Skeletal muscle tissue (tissue), 4 donors: ENCODE measurements around the gene PRRX1. TPM values are rescaled to one million over a fixed set of nuclear protein-coding genes. Genes with fewer than 3 reads are reported as not detected.

ENCODE experiments used
- H3K27ac ChIP-seq: one replicate; pipeline ENCODE4 v1.7.0; 2013; ENCODE audit warnings: mild to moderate bottlenecking, low read depth, low read length, inconsistent platforms
- H3K27me3 ChIP-seq, 3 donors: one replicate each; pipeline ENCODE4 v1.7.0; 2013; ENCODE audit warnings: low read length in 3 of 3; ENCODE audit not compliant: control insufficient read depth in 3 of 3, insufficient read depth in 3 of 3
- H3K36me3 ChIP-seq, 3 donors: one replicate each; pipeline ENCODE4 v1.7.0; 2013; ENCODE audit warnings: low read length in 3 of 3; ENCODE audit not compliant: control insufficient read depth in 3 of 3, insufficient read depth in 3 of 3
- H3K4me1 ChIP-seq, 3 donors: one replicate each; pipeline ENCODE4 v1.7.0; 2013; ENCODE audit warnings: low read length in 3 of 3, mild to moderate bottlenecking in 3 of 3; ENCODE audit not compliant: control insufficient read depth in 3 of 3, insufficient read depth in 3 of 3
- H3K4me3 ChIP-seq, 3 donors: one replicate each; pipeline ENCODE4 v1.7.0; 2013; ENCODE audit warnings: low read length in 3 of 3
- H3K9ac ChIP-seq, 3 donors: one replicate each; pipeline ENCODE4 v1.7.0; 2013; ENCODE audit warnings: low read length in 3 of 3, mild to moderate bottlenecking in 3 of 3, moderate library complexity in 2 of 3, low read depth in 1 of 3
- H3K9me3 ChIP-seq, 3 donors: one replicate each; pipeline ENCODE4 v1.7.0; 2013; ENCODE audit warnings: low read length in 3 of 3; ENCODE audit not compliant: control insufficient read depth in 3 of 3
- total RNA-seq: library from RNA; depleted of rRNA; stranded (reverse); fragments of >200 nt; gene quantifications from one replicate; pipeline ENCODE4 v1.2.3, GENCODE V29; 2014
- donor health status: Osteomylitis.

The PRRX1 gene
- total RNA-seq, 1 donor from 2014 or later = 127 TPM

GRCh38 chr1:170770254-170770653, 106.3 kb downstream of the PRRX1 start:
- Histone ChIP-seq H3K27me3 (no peaks in the 10 kb centered on the region), H3K4me3 (no peak overlapping the region), H3K9ac (no peak overlapping the region), H3K4me1 (no peaks in the 10 kb centered on the region), H3K27ac (no peak overlapping the region), H3K9me3 (no peaks in the 10 kb centered on the region), H3K36me3 (no peaks in the 10 kb centered on the region)

DNA sequence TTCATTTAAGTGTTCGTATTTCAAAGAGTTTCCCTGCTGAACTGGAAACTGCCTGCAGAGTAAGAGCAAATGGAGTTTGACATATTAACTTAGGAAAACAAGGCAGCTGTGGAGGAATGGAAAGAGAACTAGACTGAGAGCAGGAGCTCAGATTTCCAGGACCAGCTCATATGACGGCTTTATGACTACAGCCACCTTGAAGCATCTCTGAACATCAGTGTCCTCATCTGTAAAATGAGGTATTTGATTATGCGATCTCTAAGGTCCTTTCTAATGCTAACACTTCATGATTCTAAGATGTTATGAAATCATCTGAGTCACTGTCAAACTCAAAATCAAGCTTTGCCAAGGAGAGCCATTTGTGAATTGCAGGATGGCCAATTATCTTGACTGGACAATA, 112.3 kb downstream of the PRRX1 start:
- H3K9me3 ChIP-seq = no peaks in the 10 kb centered on the region
- H3K4me3 ChIP-seq = no peak overlapping the region
- H3K9ac ChIP-seq = no peak overlapping the region
- H3K36me3 ChIP-seq = no peaks in the 10 kb centered on the region
- no peak overlapping the region for H3K27ac ChIP-seq
- no peaks in the 10 kb centered on the region for H3K27me3 ChIP-seq
- no peaks in the 10 kb centered on the region for H3K4me1 ChIP-seq

GRCh38 chr1:170776777-170777176, 112.8 kb downstream of the PRRX1 start:
- Histone ChIP-seq H3K4me1 (no peaks in the 10 kb centered on the region), H3K4me3 (no peak overlapping the region), H3K27me3 (no peaks in the 10 kb centered on the region), H3K36me3 (no peaks in the 10 kb centered on the region), H3K27ac (no peak overlapping the region), H3K9ac (no peak overlapping the region), H3K9me3 (no peaks in the 10 kb centered on the region)

Other genes starting within 250 kb of the PRRX1 start
- gene GORAB, start 132.0 kb upstream of the PRRX1 start, total RNA-seq = 9.4 TPM